Kidney (tissue), 14 donors: ENCODE data around the gene SNX27. TPM values are rescaled to one million over a fixed set of nuclear protein-coding genes. Genes with fewer than 3 reads are reported as not detected.

Source experiments
- DNase-seq, 5 donors: peaks; one replicate each; pipeline ENCODE4 v3.0.0-alpha.2; 2013 to 2020
- FAIRE-seq: peaks from 2 replicates; lab custom pipeline; 2012; peaks lifted over from hg19 to GRCh38; lab: Jason Lieb, UNC
- H3K27ac ChIP-seq, 2 donors: one replicate each; pipeline ENCODE4 v1.7.0; 2013; ENCODE audit warnings: low read depth in 2 of 2, low read length in 2 of 2, inconsistent platforms in 1 of 2
- H3K27me3 ChIP-seq: one replicate; pipeline ENCODE4 v1.7.1; 2013; ENCODE audit warnings: low read length, inconsistent platforms; ENCODE audit not compliant: control insufficient read depth, insufficient read depth
- H3K36me3 ChIP-seq, 3 donors: one replicate each; pipeline versions ENCODE4 v1.7.0 to v1.7.1; 2013; ENCODE audit warnings: low read length in 3 of 3, control low read depth in 1 of 3, inconsistent platforms in 1 of 3; ENCODE audit not compliant: insufficient read depth in 3 of 3, control insufficient read depth in 2 of 3
- H3K4me1 ChIP-seq, 3 donors: one replicate each; pipeline versions ENCODE4 v1.7.0 to v1.7.1; 2013; ENCODE audit warnings: low read length in 3 of 3, inconsistent platforms in 1 of 3, low read depth in 1 of 3; ENCODE audit not compliant: control insufficient read depth in 2 of 3, insufficient read depth in 2 of 3
- H3K4me3 ChIP-seq, 3 donors: one replicate each; pipeline versions ENCODE4 v1.7.0 to v1.8.1; 2013; ENCODE audit warnings: low read length in 3 of 3, control low read depth in 1 of 3, inconsistent platforms in 1 of 3
- H3K9ac ChIP-seq, 3 donors: one replicate each; pipeline versions ENCODE4 v1.7.0 to v1.7.1; 2013; ENCODE audit warnings: low read length in 3 of 3, control low read depth in 1 of 3, inconsistent platforms in 1 of 3
- H3K9me3 ChIP-seq, 3 donors: one replicate each; pipeline versions ENCODE4 v1.7.0 to v1.7.1; 2013; ENCODE audit warnings: low read length in 3 of 3, control low read depth in 1 of 3, inconsistent platforms in 1 of 3; ENCODE audit not compliant: control insufficient read depth in 2 of 3, insufficient read depth in 1 of 3
- CTCF ChIP-seq: IDR thresholded peaks from 3 replicates; pipeline ENCODE4 v1.5.1; 2012; ENCODE audit warnings: mild to moderate bottlenecking, moderate library complexity, borderline replicate concordance; ENCODE audit not compliant: insufficient read depth; ENCODE audit errors: extremely low read depth
- intact Hi-C: fragments of 100-400 bp; cut with DNase I; formaldehyde crosslinking; loops from one replicate; pipeline ENCODE4 v1.11.1; 2022
- polyA plus RNA-seq: library from polyadenylated mRNA; stranded (reverse); fragments of 350-450 nt; fragmentation: Illumina TruSeq; extraction: RNeasy Lipid Tissue Mini Kit (QIAGEN cat#74804); gene quantifications from one replicate; pipeline ENCODE4 v1.2.3, GENCODE V29; 2014; ENCODE audit warnings: low read depth, low replicate concordance; ENCODE audit not compliant: insufficient read depth
- total RNA-seq: library from RNA; stranded (reverse); fragmentation: NEBNext Ultra II Directional; extraction: Animal tissue kit (Norgen Biotek cat#: 25700); gene quantifications from one replicate; pipeline ENCODE4 v1.2.1, GENCODE V29; 2021
- donor health status: control.
- donor health status: control.
- donor health status: control.
- donor health status: control.
- donor health status: control.
- donor health status: DM: yes; HTN: yes; CAD: no.
- donor health status: Normal renal cell carcinoma (clear cell type).

SNX27 gene
- total and polyA plus RNA-seq, 2 donors from 2014 or later = 13.5 to 46.3 TPM

DNA sequence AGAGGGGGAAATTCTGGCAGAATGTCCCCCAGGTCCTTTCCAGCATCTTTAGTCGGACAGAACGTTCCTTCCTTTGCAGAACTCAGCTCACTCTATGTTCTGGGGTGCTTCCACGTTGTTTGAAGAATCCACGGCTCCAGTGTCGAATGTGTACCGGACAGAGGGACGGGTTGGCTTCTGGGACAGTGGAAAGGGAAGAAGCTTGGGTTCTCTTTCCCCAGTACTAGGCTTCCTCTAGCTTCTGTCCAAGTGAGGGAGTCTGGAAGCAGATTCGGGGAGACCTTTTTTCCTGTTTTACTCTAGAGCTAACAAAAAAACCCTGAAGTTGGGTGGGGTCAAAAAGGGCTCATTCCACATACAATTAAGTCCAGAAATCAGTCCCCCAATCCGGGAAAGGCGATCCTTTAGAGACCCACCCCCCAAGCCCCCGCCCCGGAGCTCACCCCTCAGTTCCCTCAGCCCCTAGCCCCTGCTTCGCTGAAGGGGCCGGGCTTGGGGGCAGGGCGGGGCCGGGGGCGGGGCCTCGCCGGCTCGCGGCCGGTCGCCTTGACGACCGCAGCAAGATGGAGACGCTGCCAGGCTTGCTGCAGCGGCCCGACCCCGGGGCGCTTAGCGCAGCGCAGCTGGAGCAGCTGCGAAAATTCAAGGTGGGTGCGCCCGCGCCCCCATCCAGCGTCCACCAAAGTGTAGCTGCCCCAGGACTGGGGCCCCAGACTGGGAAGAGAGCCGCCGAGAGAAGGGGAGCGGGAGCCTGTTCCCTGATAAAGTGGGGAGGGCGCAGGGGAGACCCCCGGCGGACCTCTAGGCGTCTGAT, 109.3 kb downstream of the SNX27 start, which contains the start of gene RIIAD1:
Gene RIIAD1 (plus strand): TSS at position 549 of the 814 bp plus-strand sequence. CDS start 15 bp downstream, at position 564.
- TF ChIP-seq CTCF = no peak
- peaks cover 13% of the 10 kb centered on the region for H3K27me3 ChIP-seq
- H3K9ac ChIP-seq = peak within 1 kb of the TSS in 1 of 3 donors; percentile 14
- DNase-seq = peak in 3 of 5 donors; percentile 46 to 65 (median 57)
- no peaks in the 10 kb centered on the region for H3K36me3 ChIP-seq
- FAIRE-seq = no peak
- peak within 1 kb of the TSS in 2 of 3 donors; percentile 46 to 48 for H3K4me3 ChIP-seq
- intact Hi-C loops = no loop called here
- H3K4me1 ChIP-seq = peaks cover 0 to 4% (median 2%) of the 10 kb centered on the region in 3 donors
- H3K27ac ChIP-seq = peak within 1 kb of the TSS in 1 of 2 donors; percentile 33
- H3K9me3 ChIP-seq = no peaks in the 10 kb centered on the region

GRCh38 chr1:151721788-151722510, 110.1 kb downstream of the SNX27 start:
- TF ChIP-seq CTCF = no peak
- H3K36me3 ChIP-seq = no peaks in the 10 kb centered on the region
- DNase-seq = no peak
- intact Hi-C loops = no loop called here
- H3K27me3 ChIP-seq = peaks cover 13% of the 10 kb centered on the region
- no peaks in the 10 kb centered on the region for H3K9me3 ChIP-seq
- H3K27ac ChIP-seq = no peak overlapping the region
- peak overlapping the region in 2 of 3 donors; percentile 26 to 45 for H3K4me3 ChIP-seq
- FAIRE-seq = no peak
- no peak overlapping the region for H3K9ac ChIP-seq
- H3K4me1 ChIP-seq = peaks cover 0 to 4% (median 2%) of the 10 kb centered on the region in 3 donors

DNA sequence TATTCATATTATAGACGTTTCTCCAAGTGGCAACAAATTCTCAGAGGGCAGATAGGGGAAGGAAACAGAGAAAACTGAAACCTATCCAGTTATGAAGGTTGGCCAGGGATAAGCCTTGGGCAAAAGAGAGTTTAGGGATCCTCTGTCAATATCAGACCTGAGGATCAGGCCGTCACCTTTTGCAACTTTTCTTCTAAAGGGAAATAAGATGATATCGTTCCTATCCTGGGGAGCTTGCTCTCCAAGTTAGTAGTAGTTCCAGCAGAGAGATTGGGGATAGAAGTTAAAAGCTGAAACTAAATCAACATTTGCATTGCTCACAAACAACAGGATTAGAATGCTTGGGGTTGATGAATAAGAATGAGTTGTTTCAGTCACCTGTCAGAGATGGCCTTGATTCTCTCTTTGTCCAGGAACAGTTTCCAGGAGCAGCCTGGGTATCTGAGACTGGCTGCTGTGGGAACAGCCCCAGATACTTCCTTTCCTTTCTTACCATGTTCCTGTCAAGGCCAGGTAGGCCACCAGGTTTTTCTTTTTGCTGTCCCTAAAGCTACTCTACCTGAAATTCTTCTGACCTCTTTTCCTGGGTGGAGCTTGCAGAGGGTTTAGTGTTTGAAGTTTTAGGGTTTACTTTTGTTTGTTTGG, 112.0 kb downstream of the SNX27 start:
- FAIRE-seq (no peak), DNase-seq (no peak)
- Histone ChIP-seq H3K4me3 (no peak overlapping the region), H3K36me3 (no peaks in the 10 kb centered on the region), H3K27me3 (peaks cover 9% of the 10 kb centered on the region), H3K4me1 (peaks cover 0 to 4% (median 2%) of the 10 kb centered on the region in 3 donors), H3K9ac (no peak overlapping the region), H3K9me3 (no peaks in the 10 kb centered on the region), H3K27ac (no peak overlapping the region)
- intact Hi-C loops = no loop called here
- TF ChIP-seq CTCF = no peak
